GM04503 (cell line): ENCODE data around the gene PLD3.

Source experiments
- DNase-seq: peaks from one replicate; pipeline ENCODE4 v3.0.0-alpha.2; 2012; ENCODE audit warnings: low read depth

Gene PLD3

GRCh38 chr19:40414542-40415535, 66.3 kb downstream of the PLD3 start:
- no peak for DNase-seq

DNA sequence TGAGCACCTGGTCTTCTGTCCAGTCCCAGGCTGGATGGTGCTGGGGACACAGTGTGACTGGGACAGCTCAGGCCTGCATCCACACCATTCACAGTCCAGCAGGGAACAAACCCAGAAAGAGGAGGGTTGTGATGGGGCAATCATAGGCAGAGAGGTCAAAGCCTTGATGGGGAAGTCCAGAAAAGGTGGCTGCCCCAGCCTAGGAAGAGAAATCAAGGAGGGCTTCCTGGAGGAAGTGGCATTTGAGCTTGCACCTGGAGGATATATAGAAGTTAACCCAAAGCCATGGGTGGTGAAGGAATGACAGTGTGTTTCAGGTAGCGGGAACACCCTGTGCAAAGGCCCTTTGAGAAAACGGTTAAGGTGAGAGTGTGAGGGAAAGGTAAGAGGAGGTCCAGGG, 67.3 kb downstream of the PLD3 start:
- no peak for DNase-seq

DNA sequence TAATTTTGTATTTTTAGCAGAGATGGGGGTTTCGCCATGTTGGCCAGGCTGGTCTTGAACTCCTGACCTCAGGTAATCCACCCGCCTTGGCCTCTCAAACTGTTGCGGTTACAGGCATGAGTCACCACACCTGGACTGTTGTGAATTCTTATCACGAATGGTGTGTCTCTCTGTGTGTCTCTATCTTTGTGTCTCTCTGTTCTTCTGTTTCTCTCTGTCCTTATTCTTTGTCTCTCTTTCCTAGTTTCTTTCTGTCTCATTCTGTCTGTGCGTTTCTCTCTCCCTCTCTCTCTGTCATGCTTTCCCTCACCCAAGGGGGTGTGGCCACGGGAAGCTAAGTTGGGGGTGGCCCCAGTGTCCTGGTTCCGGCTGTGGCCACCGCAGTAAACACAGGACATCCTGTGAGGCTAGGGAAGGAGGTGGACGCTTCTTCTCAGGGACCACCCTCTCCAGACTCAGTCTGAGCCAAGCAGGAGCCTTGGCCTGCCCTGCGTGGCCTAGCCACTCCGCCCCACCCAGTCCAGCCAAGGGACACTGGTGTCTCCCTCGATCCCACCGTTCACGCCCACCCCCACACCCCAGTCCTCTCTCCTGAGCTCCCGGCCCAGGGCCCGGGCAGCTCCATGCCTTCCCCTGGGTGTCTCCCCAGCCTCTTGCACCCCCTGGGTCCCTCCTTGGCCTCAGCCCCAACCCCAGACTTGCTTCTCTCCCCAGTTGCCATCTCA, 68.6 kb downstream of the PLD3 start:
- DNase-seq = no peak

DNA sequence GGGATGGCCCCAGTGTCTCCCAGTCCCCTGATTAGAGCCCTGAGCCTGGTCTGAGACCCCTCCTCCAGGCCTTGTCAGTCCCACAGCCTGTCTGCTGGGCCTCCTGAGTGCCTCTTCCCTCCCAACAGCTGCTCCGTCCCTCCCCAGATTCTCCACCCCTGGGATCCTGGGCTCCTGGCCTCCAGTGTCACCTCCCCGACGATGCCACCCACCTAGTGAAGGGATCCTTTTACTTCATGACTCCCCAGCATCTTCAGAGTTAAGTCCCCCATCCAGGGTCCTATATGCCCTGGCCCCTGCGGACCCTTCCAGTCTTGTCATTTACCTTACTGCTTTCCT, 69.1 kb downstream of the PLD3 start:
- no peak for DNase-seq

GRCh38 chr19:40418040-40418439, 69.5 kb downstream of the PLD3 start:
- DNase-seq = no peak

GRCh38 chr19:40419066-40419612, 70.6 kb downstream of the PLD3 start:
- no peak for DNase-seq

GRCh38 chr19:40419780-40420179, 71.3 kb downstream of the PLD3 start:
- DNase-seq = no peak

DNA sequence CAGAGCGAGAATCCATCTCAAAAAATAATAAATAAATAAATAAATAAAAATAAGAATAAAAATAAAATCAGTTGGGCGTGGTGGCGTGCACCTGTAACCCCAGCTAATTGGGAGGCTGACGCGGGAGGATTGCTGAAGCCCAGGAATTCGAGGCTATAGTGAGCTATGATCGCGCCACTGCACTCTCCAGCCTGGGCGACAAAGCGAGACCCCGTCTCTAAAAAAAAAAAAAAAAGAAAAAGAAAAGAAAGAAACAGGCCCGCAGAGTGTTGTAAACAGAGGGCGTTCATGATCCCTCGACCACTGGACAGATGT, 71.9 kb downstream of the PLD3 start:
- DNase-seq = no peak

- peak; percentile 64 for DNase-seq
These were observed 72.6 kb downstream of the PLD3 start for GRCh38 chr19:40420766-40421765.

GRCh38 chr19:40421993-40422747, 73.7 kb downstream of the PLD3 start:
- DNase-seq = no peak

DNA sequence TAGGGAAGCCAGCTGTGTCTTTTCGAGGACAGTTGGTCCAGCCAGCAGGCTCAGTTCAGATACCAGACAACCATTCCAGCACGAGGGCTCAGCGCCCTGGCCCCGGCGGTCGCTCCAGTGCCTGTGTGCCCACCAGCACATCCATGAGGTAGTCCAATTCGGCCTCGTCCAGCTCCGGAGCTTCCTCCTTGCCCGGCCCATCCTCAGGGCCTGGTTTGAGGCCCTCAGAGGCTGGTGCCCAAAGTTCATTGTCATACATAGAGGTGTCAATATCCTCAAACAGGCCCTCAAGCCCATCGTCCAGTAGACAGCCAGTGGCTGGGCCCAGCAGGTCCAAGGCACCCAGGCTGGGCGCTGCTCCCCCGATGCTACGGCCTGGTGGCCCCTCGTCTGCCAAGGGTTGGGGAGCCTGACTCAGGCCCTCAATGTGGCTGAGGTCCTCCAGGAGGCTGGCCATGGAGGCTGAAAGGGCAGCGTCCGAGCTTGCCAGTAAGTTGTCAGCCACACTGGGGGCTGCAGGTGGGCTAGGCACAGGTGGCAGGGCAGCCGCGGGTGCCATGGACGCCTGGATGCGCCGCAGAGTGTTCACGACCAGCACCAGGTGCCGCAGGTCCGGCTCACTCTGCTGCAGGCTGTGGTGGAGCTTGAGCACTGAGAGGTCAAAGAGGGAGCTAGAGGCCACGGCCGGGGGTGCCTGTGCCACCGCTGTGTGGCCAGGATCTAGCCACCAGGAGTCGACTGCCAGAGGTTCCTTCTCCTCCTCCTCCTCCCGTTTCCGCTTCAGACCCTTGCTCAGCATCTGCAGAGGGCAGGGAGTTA, 74.5 kb downstream of the PLD3 start:
- no peak for DNase-seq

DNA sequence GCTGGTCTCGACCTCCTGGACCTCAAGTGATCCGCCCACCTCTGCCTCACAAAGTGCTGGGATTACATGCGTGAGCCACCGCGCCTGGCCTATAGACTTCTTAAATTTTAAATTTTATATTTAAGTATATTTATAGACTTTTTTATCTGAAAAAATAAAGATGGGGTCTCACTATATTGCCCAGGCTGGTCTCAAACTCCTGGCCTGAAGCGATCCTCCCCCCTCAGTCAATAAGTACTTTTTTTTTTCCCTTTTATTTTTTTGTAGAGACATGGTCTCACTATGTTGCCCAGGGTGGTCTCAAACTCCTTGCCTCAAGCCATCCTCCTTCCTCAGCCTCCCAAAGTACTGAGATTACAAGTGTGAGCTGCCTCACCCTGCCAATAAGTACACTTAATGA, 75.4 kb downstream of the PLD3 start:
- no peak for DNase-seq

DNA sequence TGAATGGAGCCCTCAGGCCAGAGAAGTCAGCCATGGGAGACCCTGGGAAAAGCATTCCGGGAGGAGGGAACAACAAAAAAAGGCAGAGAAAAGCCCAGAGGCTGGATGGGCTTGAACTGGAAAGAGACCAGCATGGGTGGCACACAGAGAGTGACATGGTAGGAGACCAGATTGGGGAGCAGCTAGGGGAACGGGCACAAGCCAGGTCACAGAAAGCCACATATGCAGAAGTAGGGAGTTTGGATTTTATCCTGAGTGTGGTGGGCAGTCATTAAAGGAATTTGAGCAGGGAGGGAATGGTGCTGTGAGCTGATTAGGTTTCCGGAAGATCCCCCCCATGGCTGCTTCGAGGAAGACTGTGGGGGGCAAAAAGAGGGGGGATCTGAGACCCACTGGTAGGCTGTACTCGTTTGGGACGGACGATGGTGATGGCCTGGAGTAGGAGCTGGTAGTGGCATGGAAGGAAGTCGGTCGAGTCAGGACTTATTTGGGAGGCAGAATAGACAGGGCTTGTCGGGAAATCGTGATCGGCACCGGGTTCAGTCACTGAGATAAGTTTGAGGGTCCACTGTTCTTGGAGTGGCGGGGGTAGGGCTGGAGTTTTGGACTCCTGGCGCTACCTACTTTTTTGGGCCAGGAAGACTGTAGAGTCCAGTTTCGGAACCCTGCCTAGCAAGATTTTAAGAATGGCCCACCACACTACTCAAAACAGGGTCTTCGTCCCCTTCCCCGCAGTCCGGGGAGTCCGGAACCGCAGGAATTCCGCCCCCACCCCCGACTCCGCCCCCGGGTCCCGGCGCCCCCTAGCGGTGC, 76.3 kb downstream of the PLD3 start:
- no peak for DNase-seq

GRCh38 chr19:40425450-40426287, 77.2 kb downstream of the PLD3 start, which contains the start of gene SERTAD1:
SERTAD1 (minus strand) TSS chr19:40425992; CDS start chr19:40423546, 2,446 bp downstream.
- peak; percentile 90 for DNase-seq
